ENCODE measurements around the gene NSUN2. TPM values are rescaled to one million over a fixed set of nuclear protein-coding genes. Genes with fewer than 3 reads are reported as not detected.

The NSUN2 gene
- total and polyA plus RNA-seq, 2 of the 4 experiments (the other 2 are of a cell fraction), result 51.1 to 61.1 TPM

GRCh38 chr5:6551955-6552313 lies 80.9 kb downstream of the NSUN2 start:
- Histone ChIP-seq H4K5ac (ENCODE audit: low read depth, low read length) (no peak overlapping the region), H2BK20ac (ENCODE audit: low read depth, low read length) (no peak overlapping the region), H4K91ac (ENCODE audit: insufficient read depth, low read depth, low read length) (no peak overlapping the region), H3K56ac (ENCODE audit: extremely low read depth, insufficient read depth, low read length) (no peak overlapping the region), H2AK5ac (ENCODE audit: low read depth, low read length) (no peak overlapping the region), H3K4ac (ENCODE audit: low read depth, low read length) (no peak overlapping the region), H3K14ac (replicated peaks; ENCODE audit: low read depth, low read length) (no peak overlapping the region), H3K36me3 (ENCODE audit: control insufficient read depth, insufficient read depth, low read length) (no peaks in the 10 kb centered on the region), H2BK15ac (ENCODE audit: low read depth, low read length) (no peak overlapping the region), H3K18ac (ENCODE audit: low read depth, low read length) (no peak overlapping the region), H3K23ac (ENCODE audit: low read depth, low read length) (no peak overlapping the region), H2BK5ac (ENCODE audit: low read depth, low read length, poor library complexity, severe bottlenecking) (no peak overlapping the region), H3K79me1 (ENCODE audit: low read depth in 1 of 2, low read length in 2 of 2) (no peaks in the 10 kb centered on the region), H2AK9ac (replicated peaks; ENCODE audit: low read depth, low read length, poor library complexity) (no peak overlapping the region), H2BK120ac (ENCODE audit: low read depth, low read length) (no peak overlapping the region), H3K4me2 (ENCODE audit: low read depth, low read length) (no peak overlapping the region), H4K20me1 (ENCODE audit: insufficient read depth, low read length) (no peaks in the 10 kb centered on the region), H3K4me3 (ENCODE audit: insufficient read depth, low read depth, low read length) (no peak overlapping the region), H3K9me1 (ENCODE audit: insufficient read depth, low read length) (no peaks in the 10 kb centered on the region), H3K9me3 (ENCODE audit: control insufficient read depth, insufficient read depth, low read length) (no peaks in the 10 kb centered on the region), H3K4me1 (ENCODE audit: control insufficient read depth, insufficient read depth, low read length) (no peaks in the 10 kb centered on the region), H4K8ac (ENCODE audit: low read depth in 2 of 2, low read length in 2 of 2) (no peak overlapping the region), H3K27me3 (ENCODE audit: control insufficient read depth, insufficient read depth, low read length) (peaks cover 2% of the 10 kb centered on the region; the same call in 1 of the 2 replicates), H3K9ac (ENCODE audit: low read depth, low read length) (no peak overlapping the region), H3K27ac (ENCODE audit: insufficient read depth, low read length) (no peak overlapping the region), H2AFZ (replicated peaks; ENCODE audit: low read length, poor library complexity) (no peak overlapping the region)
- CTCF ChIA-PET, result no interaction called here
- POLR2A ChIA-PET (ENCODE audit: unreplicated experiment), result no interaction called here
- no CpG with 5 or more reads among the region's 6 CpGs for WGBS, 2 experiments (ENCODE audit: extremely low coverage in 2 of 2, insufficient read length in 1 of 2)
- DNase-seq (no peak), ATAC-seq (ENCODE audit: low read depth) (no peak)
- TF ChIP-seq RFX5 (IDR thresholded peaks at IDR 0.05; ENCODE audit: low read depth, low read length), result no peak
- TF ChIP-seq USF2 (IDR thresholded peaks at IDR 0.05; ENCODE audit: low read depth, low read length), result no peak
- TF ChIP-seq, protein P1, sequence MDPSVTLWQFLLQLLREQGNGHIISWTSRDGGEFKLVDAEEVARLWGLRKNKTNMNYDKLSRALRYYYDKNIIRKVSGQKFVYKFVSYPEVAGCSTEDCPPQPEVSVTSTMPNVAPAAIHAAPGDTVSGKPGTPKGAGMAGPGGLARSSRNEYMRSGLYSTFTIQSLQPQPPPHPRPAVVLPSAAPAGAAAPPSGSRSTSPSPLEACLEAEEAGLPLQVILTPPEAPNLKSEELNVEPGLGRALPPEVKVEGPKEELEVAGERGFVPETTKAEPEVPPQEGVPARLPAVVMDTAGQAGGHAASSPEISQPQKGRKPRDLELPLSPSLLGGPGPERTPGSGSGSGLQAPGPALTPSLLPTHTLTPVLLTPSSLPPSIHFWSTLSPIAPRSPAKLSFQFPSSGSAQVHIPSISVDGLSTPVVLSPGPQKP (IDR thresholded peaks at IDR 0.05; ENCODE audit: borderline replicate concordance, low read depth, low read length), result no peak
- TF ChIP-seq CEBPB (IDR thresholded peaks at IDR 0.05; ENCODE audit: low read depth, low read length), result no peak
- no peak for TF ChIP-seq FOS (IDR thresholded peaks at IDR 0.05; ENCODE audit: low read depth, low read length)
- TF ChIP-seq RCOR1 (IDR thresholded peaks at IDR 0.05; ENCODE audit: insufficient replicate concordance, low read length), result no peak
- TF ChIP-seq MXI1 (IDR thresholded peaks at IDR 0.05; ENCODE audit: borderline replicate concordance, low read depth, low read length), result no peak
- TF ChIP-seq CHD1 (IDR thresholded peaks at IDR 0.05; ENCODE audit: low read depth, low read length), result no peak
- TF ChIP-seq NFE2L2 (IDR thresholded peaks at IDR 0.05; ENCODE audit: low read depth, low read length), result no peak
- no peak for TF ChIP-seq MAZ (IDR thresholded peaks at IDR 0.05; ENCODE audit: borderline replicate concordance, low read depth, low read length)
- TF ChIP-seq SMC3 (IDR thresholded peaks at IDR 0.05; ENCODE audit: low read depth, low read length), result no peak
- TF ChIP-seq POLR2A (IDR thresholded peaks at IDR 0.05; ENCODE audit: low read depth, low read length), result no peak
- no TSS peak for BruUV-seq (replicated peaks)
- dilution Hi-C loops (cut with HindIII; ENCODE audit: low sequenced_read_pairs, unreplicated experiment) (no loop called here), in situ Hi-C loops (cut with MboI; ENCODE audit: low sequenced_read_pairs) (no loop called here), intact Hi-C loops (cut with micrococcal nuclease) (no loop called here)
